Stimulated activated CD4-positive, alpha-beta T cell treated with anti-CD3 and anti-CD28 coated beads, Interleukin-4, amount 100 ng/mL, for 48 hours (primary cell): Measurements from ENCODE around the gene HSD17B8.

Experiments
- DNase-seq, 2 donors: peaks; one replicate each; pipeline ENCODE4 v3.0.0-alpha.2; 2020; ENCODE audit warnings: low read depth in 2 of 2

The HSD17B8 gene

DNA sequence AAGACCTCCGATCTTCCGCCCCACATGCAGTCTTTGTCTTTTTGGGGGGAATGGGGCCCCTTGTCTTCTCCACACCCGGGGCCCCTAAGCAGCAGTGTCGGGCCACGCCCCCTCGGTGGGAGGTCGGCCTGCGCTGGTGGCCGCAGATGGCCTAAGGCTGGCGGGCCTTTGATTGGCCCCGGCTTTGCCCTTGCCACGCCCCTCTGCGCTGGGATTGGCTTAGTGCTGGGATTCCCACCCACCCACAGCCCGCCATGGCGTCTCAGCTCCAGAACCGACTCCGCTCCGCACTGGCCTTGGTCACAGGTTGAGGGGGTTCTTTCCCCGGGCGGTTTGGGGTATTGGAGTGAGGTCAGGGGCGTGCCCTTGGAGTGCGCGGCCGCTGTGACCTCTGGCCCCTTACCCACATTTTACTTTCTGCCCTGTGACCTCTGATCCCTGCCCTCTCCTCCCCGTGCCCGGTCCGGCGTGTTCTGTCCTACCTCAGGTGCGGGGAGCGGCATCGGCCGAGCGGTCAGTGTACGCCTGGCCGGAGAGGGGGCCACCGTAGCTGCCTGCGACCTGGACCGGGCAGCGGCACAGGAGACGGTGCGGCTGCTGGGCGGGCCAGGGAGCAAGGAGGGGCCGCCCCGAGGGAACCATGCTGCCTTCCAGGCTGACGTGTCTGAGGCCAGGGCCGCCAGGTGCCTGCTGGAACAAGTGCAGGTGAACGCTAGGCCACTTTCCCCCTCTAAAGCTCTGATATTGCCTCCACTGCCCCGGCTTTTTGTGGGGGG lies at the start of gene HSD17B8:
TSS of gene HSD17B8 (plus strand) at position 241 of the 776 bp plus-strand sequence. CDS start at position 255, 14 bp downstream.
- DNase-seq = peak; percentile 89 to 94

DNA sequence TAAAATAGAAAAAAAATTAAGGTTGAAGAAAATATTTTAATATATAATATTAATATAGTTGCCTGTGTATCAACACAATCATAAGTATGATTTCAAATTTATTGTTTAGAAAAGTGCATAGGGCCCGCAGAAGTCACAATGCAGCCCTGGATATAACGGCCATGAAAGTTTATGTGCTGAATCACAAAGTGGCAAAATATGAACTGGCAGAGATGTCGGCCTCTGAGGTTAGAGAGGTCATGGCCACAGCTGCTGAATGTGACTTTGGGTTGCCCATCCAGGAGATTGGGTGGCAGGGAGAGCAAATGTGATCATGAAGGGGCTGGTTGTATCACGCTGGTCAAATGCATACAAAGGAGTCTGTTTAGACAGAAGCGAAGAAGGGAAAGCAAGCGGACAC lies 47.9 kb upstream of the HSD17B8 start:
- no peak for DNase-seq

GRCh38 chr6:33156964-33157363 lies 47.5 kb upstream of the HSD17B8 start:
- no peak for DNase-seq

DNA sequence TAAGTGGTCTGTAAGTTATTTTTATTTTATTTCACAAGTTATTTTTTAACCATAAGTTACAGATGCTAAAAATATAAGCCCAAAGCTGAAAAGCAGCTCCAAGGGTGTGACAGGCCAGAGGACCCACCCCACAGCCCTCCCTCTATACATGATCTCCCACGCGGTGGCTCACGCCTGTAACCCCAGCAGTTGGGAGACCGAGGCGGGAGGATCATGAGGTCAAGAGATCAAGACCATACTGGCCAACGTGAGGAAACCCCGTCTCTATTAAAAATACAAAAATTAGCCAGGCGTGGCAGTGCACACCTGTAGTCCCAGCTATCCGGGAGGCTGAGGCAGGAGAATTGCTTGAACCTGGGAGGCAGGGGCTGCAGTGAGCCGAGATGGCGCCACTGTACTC lies 44.4 kb upstream of the HSD17B8 start:
- no peak for DNase-seq

- DNase-seq = no peak
Observed at GRCh38 chr6:33160728-33161344, 43.6 kb upstream of the HSD17B8 start.

- peak; percentile 78 to 81 for DNase-seq
Observed at GRCh38 chr6:33161354-33162331, 42.8 kb upstream of the HSD17B8 start.

DNA sequence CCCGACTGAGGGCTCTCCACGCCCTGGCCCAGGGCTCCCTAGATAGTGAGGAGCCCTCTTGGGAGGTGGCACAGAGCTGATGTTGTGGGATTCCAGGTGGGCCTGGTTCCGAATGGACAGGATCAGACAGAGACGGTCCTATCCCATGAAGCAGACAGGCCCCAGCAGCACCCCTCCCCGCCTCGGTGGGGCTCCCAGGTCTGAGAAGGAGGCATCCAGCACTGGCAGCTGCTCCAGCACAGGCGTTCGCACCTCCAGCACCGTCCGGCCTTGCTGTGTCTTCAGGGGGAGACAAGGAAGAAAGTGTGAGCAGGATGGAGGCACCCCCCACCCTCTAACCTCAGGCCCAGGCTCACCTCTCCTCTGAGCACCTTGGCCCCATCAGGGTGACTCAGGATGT lies 40.9 kb upstream of the HSD17B8 start:
- no peak for DNase-seq

- DNase-seq = no peak
Observed at GRCh38 chr6:33164176-33164575, 40.3 kb upstream of the HSD17B8 start.

DNA sequence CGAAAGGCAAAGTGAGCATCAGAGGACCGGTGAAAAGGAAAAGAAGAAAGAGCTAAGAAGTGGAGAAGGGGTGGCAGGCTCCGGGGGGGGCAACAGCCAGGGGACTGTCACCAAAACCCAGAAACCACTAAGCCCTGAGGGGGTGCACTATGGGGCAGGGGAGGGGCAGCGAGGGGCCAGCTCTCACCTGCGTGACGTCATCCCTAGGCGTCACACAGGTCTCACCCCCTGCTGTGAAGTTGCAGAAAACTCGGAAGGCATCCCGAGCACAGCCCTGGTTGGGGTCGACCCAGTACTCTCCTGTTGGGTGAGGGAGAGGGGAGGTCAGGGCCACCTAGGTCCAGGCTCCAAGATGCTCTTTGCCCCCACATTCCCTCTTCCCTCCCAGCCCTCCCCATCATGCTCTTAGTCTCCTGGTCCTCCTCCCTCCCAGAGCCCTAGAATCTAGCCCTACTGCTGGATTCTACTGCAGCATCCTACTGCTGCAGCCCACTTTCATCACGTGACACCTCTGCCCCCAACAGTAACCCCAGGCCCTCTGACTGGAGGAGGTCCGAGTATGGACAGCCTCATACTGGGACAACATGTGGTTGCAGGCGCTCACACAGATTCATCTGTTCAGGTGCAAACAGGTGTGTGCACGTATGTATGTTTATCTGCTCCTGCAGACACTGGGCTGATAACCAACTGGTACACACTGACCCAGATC lies 39.6 kb upstream of the HSD17B8 start:
- DNase-seq = no peak

- no peak for DNase-seq
Observed at GRCh38 chr6:33165581-33166258, 38.7 kb upstream of the HSD17B8 start.

DNA sequence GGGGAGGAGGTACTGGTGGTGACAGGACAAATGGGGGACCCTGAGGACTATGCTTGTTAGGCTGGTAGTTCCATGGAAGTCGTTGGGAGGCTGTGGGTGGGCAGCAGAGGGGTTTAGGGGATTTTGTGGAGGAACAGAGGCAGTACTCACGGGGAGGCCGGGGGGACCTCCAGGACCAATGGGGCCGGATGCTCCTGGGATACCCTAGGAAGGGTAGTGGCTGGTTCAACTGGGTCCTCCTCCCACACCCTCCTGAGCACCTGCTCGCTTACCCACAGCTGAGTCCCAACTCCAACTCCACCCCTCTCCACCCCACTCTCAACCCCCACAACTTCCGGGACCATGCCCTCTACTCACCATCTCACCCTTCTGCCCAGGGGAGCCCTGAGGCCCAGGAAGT lies 38.1 kb upstream of the HSD17B8 start:
- no peak for DNase-seq

GRCh38 chr6:33166811-33167210 lies 37.6 kb upstream of the HSD17B8 start:
- DNase-seq = no peak

DNA sequence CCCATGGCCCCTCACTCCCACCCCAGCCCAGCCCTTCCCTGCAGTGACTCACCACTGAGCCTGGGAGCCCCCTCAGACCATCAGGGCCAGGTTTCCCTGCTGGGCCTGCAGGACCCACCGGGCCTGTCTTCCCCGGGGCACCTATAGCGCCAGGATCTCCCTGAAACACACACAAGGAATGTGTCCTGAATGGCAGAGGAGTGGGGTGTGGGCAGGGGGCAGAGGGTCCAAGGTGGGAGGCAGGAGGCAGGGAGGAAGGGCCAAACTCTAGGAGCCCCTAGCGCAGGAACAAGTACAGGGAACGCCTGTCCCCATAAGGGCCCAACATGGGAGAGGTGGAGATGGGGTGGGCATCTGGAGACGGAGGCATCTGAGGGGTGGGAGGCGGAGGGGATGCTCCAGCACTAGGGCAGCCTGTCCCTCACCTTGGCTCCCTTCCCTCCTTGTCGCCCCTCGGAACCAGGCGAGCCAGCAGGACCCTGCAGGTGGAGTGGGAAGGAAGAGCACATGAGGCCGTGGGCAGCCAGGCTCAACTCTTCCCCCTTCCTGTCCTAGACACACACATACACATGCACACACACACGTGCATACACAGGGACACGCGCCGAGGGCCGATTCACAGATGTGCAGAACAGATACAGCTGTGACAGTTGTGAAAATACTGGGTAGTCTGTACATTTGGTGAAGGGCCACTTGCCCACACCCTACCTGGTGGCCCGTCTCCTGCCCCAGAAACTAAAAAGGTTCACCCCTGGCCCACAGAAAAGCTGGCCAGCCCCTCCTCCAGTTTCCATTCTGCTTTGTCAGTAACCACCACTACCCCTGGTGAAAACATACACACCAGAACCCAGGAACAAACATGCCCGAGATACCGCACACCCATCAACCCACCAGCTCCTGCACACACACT lies 36.8 kb upstream of the HSD17B8 start:
- DNase-seq = no peak

DNA sequence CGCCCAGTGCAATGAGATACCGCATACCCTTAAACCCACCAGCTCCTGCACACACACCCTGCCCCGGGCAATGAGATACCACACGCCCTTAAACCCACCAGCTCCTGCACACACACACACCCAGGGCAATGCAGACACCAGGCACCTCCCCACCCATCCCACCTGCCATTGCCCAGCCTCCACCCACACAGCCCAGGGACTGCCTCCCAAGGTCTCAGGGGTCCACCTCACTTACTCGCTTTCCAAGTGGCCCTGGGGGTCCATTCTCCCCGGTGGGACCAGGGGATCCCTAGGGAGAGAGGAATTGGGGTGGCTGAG lies 36.2 kb upstream of the HSD17B8 start:
- no peak for DNase-seq

DNA sequence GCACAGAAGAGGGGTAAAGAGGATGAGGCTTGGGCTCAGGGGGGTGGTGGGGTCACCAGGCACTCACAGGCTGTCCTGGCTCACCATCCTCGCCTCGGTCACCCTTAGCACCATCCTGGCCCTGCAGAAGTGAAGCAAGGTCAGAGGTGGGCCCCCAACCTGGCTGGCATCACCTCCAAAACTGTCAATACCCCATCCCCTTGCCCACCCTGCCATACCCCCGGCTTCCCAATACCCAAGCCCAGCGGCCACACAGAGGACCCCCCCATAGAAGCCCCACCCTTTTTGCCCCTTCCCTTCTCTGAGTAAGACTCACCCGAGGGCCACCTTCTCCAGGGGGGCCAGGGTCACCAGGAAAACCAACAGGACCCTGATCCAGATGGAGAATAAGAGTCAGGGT lies 35.8 kb upstream of the HSD17B8 start:
- DNase-seq = no peak

DNA sequence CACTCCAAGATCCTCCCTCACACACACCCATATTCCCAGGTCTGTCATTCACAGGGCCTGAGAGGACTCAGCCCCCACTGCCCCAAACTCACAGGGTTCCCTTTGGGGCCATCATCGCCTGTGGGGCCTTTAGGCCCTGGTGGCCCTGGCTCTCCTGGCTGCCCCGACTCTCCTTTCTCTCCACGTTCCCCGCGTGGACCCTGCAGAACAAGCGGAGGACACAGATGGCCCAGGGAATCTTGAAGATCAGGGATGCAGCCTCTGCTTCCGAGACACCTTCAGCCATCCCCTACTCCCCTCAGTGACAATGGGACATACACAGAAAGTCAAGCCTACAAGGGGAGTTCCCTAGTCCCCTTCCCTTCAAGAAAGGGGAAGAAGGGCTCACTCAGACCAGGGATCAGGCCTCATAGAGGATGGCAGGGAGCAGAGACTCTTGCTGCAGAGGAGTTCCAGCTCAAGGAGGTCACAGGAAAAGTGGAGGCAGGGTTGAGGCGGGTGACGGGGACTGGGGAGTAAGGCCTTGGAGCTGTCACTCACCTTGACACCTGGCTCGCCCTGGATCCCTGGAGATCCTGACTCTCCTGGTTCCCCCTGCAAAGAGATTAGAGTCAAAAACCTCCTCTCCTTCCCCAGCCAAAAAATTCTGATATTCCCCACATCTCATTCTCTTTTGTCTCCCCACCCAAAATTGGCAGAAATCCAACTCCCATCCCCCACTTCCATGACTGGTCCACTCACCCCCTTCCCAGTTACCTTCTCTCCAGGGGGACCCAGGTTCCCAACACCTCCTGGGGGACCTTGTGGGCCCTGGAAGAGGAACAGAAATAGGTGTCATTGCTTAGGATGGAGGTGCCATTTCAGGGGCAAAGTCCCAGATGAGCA lies 34.9 kb upstream of the HSD17B8 start:
- no peak for DNase-seq

DNA sequence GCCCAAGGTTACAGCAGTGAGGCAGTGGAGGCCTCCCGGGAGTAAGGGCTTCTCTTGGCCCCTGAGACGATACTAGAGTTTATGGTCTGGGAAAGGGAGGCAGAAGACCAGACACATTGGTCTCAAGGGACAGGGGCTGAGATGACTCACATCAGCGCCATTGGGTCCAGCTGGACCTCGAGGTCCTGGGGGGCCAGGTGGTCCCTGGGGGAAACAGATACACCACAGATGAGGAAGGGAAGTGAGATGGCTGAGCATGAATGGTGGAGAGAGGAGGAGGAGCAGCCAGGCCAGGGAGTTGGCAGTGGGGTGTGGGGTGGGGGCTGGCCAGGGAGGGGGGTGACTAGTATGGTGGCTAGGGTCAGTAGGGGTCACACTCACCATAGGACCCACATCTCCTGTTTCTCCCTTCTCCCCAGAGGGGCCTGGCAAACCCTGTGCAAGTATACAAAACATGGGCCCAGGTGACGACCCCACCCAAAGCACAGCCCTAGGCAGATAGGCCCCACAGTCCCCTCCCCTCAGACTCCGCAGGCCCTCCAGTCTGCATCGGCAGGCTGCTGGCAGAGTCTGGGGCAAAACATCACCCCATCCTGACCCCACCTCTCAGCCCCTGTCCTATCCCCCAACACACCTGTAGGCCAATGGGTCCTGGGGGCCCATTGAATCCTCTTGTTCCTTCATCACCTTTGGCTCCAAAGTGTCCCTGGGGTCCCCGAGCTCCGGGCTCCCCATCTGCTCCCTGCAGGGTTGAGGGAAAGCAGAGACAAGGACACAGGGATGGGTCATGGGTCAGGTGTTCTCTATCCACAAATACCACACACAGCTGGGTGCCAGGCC lies 34.1 kb upstream of the HSD17B8 start:
- DNase-seq = no peak
